Fibroblast of lung (primary cell): Measurements from ENCODE around the gene FAM117B. TPM values are rescaled to one million over a fixed set of nuclear protein-coding genes. Genes with fewer than 3 reads are reported as not detected.
"Not testable (repeated sequence)": the region's sequence is repeated elsewhere in the genome, so short reads cannot be mapped to it uniquely, and the experiment has no call there.

Source experiments
- DNase-seq, 2 donors: peaks; one replicate each; pipeline versions ENCODE4 v3.0.0 to v3.0.0-alpha.2; 2010; ENCODE audit warnings: low read depth in 2 of 2
- H2AFZ ChIP-seq: 2 replicates; pipeline ENCODE4 v1.5.1; 2012; ENCODE audit warnings: low read length, control low read depth, inconsistent platforms
- H3K27ac ChIP-seq: 2 replicates; pipeline ENCODE4 v1.5.1; 2011; ENCODE audit warnings: low read length, control low read depth; ENCODE audit not compliant: insufficient read depth
- H3K27me3 ChIP-seq: 2 replicates; pipeline ENCODE4 v1.5.1; 2011; ENCODE audit warnings: mild to moderate bottlenecking, low read length; ENCODE audit not compliant: control insufficient read depth, insufficient read depth
- H3K36me3 ChIP-seq: 2 replicates; pipeline ENCODE4 v1.5.1; 2011; ENCODE audit warnings: low read length; ENCODE audit not compliant: control insufficient read depth, insufficient read depth
- H3K4me1 ChIP-seq: 2 replicates; pipeline ENCODE4 v1.5.1; 2011; ENCODE audit warnings: low read length; ENCODE audit not compliant: control insufficient read depth, insufficient read depth; ENCODE audit errors: extremely low read depth
- H3K4me2 ChIP-seq: 2 replicates; pipeline ENCODE4 v1.5.1; 2011; ENCODE audit warnings: low read length, control low read depth; ENCODE audit not compliant: insufficient read depth; ENCODE audit errors: extremely low read depth
- H3K4me3 ChIP-seq, 4 experiments: fragments of 200-600 bp in 1 of 4; sonication (generic) in 1 of 4; replicated peaks in 1 of 4; 2 replicates each; pipeline ENCODE4 v1.5.1; 2011 to 2016; ENCODE audit warnings: low read length in 4 of 4, low read depth in 3 of 4, mild to moderate bottlenecking in 3 of 4, control low read depth in 2 of 4, inconsistent platforms in 1 of 4, mixed read lengths in 1 of 4; ENCODE audit not compliant: insufficient read depth in 1 of 4; ENCODE audit errors: control extremely low read depth in 1 of 4
- H3K79me2 ChIP-seq: 2 replicates; pipeline ENCODE4 v1.5.1; 2012; ENCODE audit warnings: mild to moderate bottlenecking, low read length, inconsistent platforms; ENCODE audit not compliant: control insufficient read depth, insufficient read depth
- H3K9ac ChIP-seq: 2 replicates; pipeline ENCODE4 v1.5.1; 2011; ENCODE audit warnings: mild to moderate bottlenecking, low read length, control low read depth; ENCODE audit not compliant: insufficient read depth
- H3K9me3 ChIP-seq: 2 replicates; pipeline ENCODE4 v1.5.1; 2012; ENCODE audit warnings: low read depth, low read length; ENCODE audit not compliant: control insufficient read depth, insufficient read depth
- H4K20me1 ChIP-seq: 2 replicates; pipeline ENCODE4 v1.5.1; 2011; ENCODE audit warnings: low read length; ENCODE audit not compliant: control insufficient read depth, insufficient read depth; ENCODE audit errors: extremely low read depth
- CTCF ChIP-seq, 2 donors: IDR thresholded peaks in 1 of 2; conservative IDR thresholded peaks in 1 of 2; 1 replicate in 1 of 2; 2 replicates in 1 of 2; pipeline ENCODE4 v1.5.1; 2011 to 2012; ENCODE audit warnings: low read length in 2 of 2, control low read depth in 1 of 2, inconsistent platforms in 1 of 2, low read depth in 1 of 2, mild to moderate bottlenecking in 1 of 2
- EZH2 ChIP-seq: IDR thresholded peaks from 2 replicates; pipeline ENCODE4 v1.5.1; 2012; ENCODE audit warnings: low read length, control low read depth, mild to moderate bottlenecking; ENCODE audit errors: missing control alignments
- polyA plus RNA-seq, 2 donors: library from polyadenylated mRNA; depleted of rRNA in 1 of 2; stranded (reverse) in 1 of 2; unstranded in 1 of 2; fragments of >200 nt; gene quantifications; 2 replicates each; pipeline ENCODE4 v1.2.1, GENCODE V29; 2011 to 2012; ENCODE audit warnings: missing spikeins in 1 of 2
- total RNA-seq: library from RNA; depleted of rRNA; stranded (reverse); fragments of >200 nt; gene quantifications from 2 replicates; pipeline ENCODE4 v1.2.1, GENCODE V29; 2014

Gene FAM117B
- total and polyA plus RNA-seq, 2 donors (not counting 1 experiment from before 2014, with no cell fraction given), result 0.73 to 1.8 TPM

- Histone ChIP-seq H3K4me2 (no peak overlapping the region), H3K9me3 (no peaks in the 10 kb centered on the region)
- TF ChIP-seq CTCF (conservative IDR thresholded peaks at IDR 0.05 in 1 of 2, IDR thresholded peaks at IDR 0.05 in 1 of 2; ENCODE audit: low read depth in 1 of 2, low read length in 2 of 2), result no peak
- TF ChIP-seq EZH2, result no peak
Measured at GRCh38 chr2:202704248-202704647, 69.5 kb downstream of the FAM117B start.

GRCh38 chr2:202705446-202706020, 70.8 kb downstream of the FAM117B start:
- Histone ChIP-seq H3K27me3 (no peaks in the 10 kb centered on the region), H3K4me2 (no peak overlapping the region), H3K9me3 (no peaks in the 10 kb centered on the region), H3K4me3 (no peak overlapping the region), H3K27ac (no peak overlapping the region), H3K79me2 (no peaks in the 10 kb centered on the region), H3K36me3 (no peaks in the 10 kb centered on the region), H4K20me1 (no peaks in the 10 kb centered on the region), H2AFZ (no peak overlapping the region), H3K9ac (no peak overlapping the region), H3K4me1 (no peaks in the 10 kb centered on the region)
- DNase-seq, result no peak
- no peak for TF ChIP-seq CTCF (conservative IDR thresholded peaks at IDR 0.05 in 1 of 2, IDR thresholded peaks at IDR 0.05 in 1 of 2; ENCODE audit: low read depth in 1 of 2, low read length in 2 of 2)
- TF ChIP-seq EZH2, result no peak

More at GRCh38 chr2:202704248-202704647, 69.5 kb downstream of the FAM117B start:
- no peaks in the 10 kb centered on the region for H3K27me3 ChIP-seq
- H3K4me1 ChIP-seq, result no peaks in the 10 kb centered on the region
- no peaks in the 10 kb centered on the region for H3K36me3 ChIP-seq
- H3K27ac ChIP-seq, result no peak overlapping the region
- H3K79me2 ChIP-seq, result no peaks in the 10 kb centered on the region
- no peak overlapping the region for H3K4me3 ChIP-seq
- DNase-seq, result no peak
- H3K9ac ChIP-seq, result no peak overlapping the region
- no peaks in the 10 kb centered on the region for H4K20me1 ChIP-seq
- no peak overlapping the region for H2AFZ ChIP-seq

GRCh38 chr2:202714971-202715935, 80.5 kb downstream of the FAM117B start:
- H3K36me3 ChIP-seq, H3K27me3 ChIP-seq, H3K79me2 ChIP-seq, DNase-seq, H3K9ac ChIP-seq, H3K4me3 ChIP-seq, H3K27ac ChIP-seq, H4K20me1 ChIP-seq, H3K4me1 ChIP-seq, H3K9me3 ChIP-seq, H2AFZ ChIP-seq, H3K4me2 ChIP-seq: not testable (repeated sequence)
